ENCODE measurements around the gene LY6G5C.

The LY6G5C gene

DNA sequence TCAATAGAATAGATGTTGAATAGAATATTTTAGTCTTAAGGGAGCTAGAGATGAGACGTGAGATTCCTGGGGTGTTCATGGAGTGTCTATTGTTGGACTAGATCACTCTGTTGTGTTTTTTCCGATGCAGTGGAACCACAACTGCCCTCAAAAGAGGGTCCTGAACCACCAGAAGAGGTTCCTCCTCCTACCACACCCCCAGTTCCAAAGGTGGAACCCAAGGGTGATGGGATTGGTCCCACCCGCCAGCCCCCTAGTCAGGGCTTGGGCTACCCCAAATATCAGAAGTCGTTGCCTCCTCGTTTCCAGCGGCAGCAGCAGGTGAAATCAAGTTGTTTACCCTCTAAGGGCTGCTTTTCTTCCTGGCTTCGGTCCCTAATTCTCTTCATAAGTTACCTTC, 51.9 kb downstream of the LY6G5C start:
- no peak overlapping the region for H3K27ac ChIP-seq
- TF ChIP-seq, protein P1, sequence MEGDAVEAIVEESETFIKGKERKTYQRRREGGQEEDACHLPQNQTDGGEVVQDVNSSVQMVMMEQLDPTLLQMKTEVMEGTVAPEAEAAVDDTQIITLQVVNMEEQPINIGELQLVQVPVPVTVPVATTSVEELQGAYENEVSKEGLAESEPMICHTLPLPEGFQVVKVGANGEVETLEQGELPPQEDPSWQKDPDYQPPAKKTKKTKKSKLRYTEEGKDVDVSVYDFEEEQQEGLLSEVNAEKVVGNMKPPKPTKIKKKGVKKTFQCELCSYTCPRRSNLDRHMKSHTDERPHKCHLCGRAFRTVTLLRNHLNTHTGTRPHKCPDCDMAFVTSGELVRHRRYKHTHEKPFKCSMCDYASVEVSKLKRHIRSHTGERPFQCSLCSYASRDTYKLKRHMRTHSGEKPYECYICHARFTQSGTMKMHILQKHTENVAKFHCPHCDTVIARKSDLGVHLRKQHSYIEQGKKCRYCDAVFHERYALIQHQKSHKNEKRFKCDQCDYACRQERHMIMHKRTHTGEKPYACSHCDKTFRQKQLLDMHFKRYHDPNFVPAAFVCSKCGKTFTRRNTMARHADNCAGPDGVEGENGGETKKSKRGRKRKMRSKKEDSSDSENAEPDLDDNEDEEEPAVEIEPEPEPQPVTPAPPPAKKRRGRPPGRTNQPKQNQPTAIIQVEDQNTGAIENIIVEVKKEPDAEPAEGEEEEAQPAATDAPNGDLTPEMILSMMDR (conservative IDR thresholded peaks at IDR 0.05) = no peak

DNA sequence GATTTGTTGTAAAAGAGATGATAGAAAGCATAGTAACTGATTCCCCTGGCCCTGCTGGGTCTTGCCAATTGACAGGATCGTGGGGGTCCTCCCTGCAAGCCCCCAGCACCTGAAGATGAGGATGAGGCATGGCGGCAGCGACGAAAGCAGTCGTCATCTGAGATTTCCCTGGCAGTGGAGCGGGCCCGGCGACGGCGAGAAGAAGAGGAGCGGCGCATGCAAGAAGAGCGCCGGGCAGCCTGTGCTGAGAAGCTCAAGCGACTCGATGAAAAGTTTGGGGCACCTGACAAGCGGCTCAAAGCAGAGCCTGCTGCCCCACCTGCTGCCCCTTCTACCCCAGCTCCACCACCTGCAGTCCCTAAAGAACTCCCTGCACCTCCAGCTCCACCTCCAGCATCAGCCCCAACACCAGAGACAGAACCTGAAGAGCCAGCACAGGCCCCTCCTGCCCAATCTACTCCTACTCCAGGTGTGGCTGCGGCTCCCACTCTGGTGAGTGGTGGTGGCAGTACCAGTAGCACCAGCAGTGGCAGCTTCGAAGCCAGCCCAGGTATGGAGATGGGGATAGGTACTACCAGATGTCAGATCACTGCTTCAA, 53.1 kb downstream of the LY6G5C start:
- TF ChIP-seq, protein P1 (conservative IDR thresholded peaks at IDR 0.05) = no peak
- no peak overlapping the region for H3K27ac ChIP-seq

DNA sequence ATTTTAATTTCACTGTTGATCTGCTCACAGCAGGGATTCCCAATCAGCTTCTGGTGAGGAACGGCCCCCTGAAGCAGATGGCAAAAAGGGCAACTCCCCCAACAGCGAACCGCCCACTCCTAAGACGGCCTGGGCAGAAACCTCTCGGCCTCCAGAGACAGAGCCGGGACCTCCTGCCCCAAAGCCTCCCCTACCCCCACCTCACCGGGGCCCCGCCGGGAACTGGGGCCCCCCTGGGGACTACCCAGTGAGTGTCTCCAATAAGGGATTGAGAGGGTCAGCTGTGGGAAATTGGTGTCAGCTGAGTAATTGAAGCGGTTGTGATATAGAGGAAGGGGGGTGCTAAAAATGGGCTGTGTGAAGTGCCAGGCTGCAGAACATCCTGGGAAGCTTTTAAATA, 53.9 kb downstream of the LY6G5C start:
- TF ChIP-seq, protein P1 (conservative IDR thresholded peaks at IDR 0.05) = no peak

More for the DNA sequence above, 53.9 kb downstream of the LY6G5C start:
- no peak overlapping the region for H3K27ac ChIP-seq

Data from VCaP (cell line).